Left lung (tissue), 10 donors: ENCODE measurements around the gene SH3PXD2B. TPM values are rescaled to one million over a fixed set of nuclear protein-coding genes. Genes with fewer than 3 reads are reported as not detected.
A peak's percentile ranks its signal among the peaks of the same experiment; 100 is the strongest.

ENCODE experiments used
- ATAC-seq: fragments of 200-7000 bp; cut with Tn5 transposase; one replicate; pipeline ENCODE4 v1.9.1; 2020; ENCODE audit warnings: moderate library complexity
- DNase-seq, 4 donors: peaks; one replicate each; pipeline ENCODE4 v3.0.0-alpha.2; 2013 to 2020
- H3K27ac ChIP-seq, 2 donors: fragments of 200-600 bp; sonication (generic) in 1 of 2; one replicate each; pipeline versions ENCODE4 v1.5.0 to v1.8.0; 2020 to 2021
- H3K27me3 ChIP-seq, 2 donors: fragments of 200-600 bp; sonication (generic) in 1 of 2; one replicate each; pipeline versions ENCODE4 v1.5.0 to v1.8.0; 2020 to 2021
- H3K36me3 ChIP-seq, 2 donors: fragments of 200-600 bp; sonication (generic) in 1 of 2; one replicate each; pipeline versions ENCODE4 v1.5.0 to v1.8.0; 2020 to 2021
- H3K4me1 ChIP-seq, 2 donors: fragments of 200-600 bp; one replicate each; pipeline ENCODE4 v1.8.0; 2021
- H3K4me3 ChIP-seq, 2 donors: fragments of 200-600 bp; sonication (generic) in 1 of 2; one replicate each; pipeline versions ENCODE4 v1.5.0 to v1.8.0; 2020 to 2021; ENCODE audit warnings: mild to moderate bottlenecking in 1 of 2
- H3K9me3 ChIP-seq, 2 donors: fragments of 200-600 bp; sonication (generic) in 1 of 2; one replicate each; pipeline versions ENCODE4 v1.5.0 to v1.8.0; 2020 to 2021
- intact Hi-C, 2 donors: fragments of 100-400 bp; cut with DNase I; formaldehyde crosslinking; loops; one replicate each; pipeline versions ENCODE4 v1.11.2 to v1.14.2; 2022
- polyA plus RNA-seq, 6 donors: library from polyadenylated mRNA; unstranded; fragments of 120-200 nt; gene quantifications; one replicate each; pipeline ENCODE4 v1.2.1, GENCODE V29; 2013; ENCODE audit not compliant: insufficient read length in 6 of 6
- total RNA-seq, 2 donors: library from RNA; stranded (reverse); fragmentation: NEBNext Ultra II Directional; extraction: Animal tissue kit (Norgen Biotek cat#: 25700); gene quantifications; one replicate each; pipeline ENCODE4 v1.2.1, GENCODE V29; 2021
- TF ChIP-seq, protein P1 (sequence below), 2 donors: fragments of 200-600 bp; sonication (generic) in 1 of 2; IDR thresholded peaks; one replicate each; pipeline versions ENCODE4 v1.5.0 to v1.8.0; 2021; ENCODE audit warnings: antibody characterized with exemption in 2 of 2
- donor health status: DM: no; HTN: yes; CAD: no.
- donor health status: DM: no; HTN: no; CAD: no.

Gene SH3PXD2B
- total and polyA plus RNA-seq, 8 donors: 35.4 to 57.5 (median 43.8) TPM

DNA sequence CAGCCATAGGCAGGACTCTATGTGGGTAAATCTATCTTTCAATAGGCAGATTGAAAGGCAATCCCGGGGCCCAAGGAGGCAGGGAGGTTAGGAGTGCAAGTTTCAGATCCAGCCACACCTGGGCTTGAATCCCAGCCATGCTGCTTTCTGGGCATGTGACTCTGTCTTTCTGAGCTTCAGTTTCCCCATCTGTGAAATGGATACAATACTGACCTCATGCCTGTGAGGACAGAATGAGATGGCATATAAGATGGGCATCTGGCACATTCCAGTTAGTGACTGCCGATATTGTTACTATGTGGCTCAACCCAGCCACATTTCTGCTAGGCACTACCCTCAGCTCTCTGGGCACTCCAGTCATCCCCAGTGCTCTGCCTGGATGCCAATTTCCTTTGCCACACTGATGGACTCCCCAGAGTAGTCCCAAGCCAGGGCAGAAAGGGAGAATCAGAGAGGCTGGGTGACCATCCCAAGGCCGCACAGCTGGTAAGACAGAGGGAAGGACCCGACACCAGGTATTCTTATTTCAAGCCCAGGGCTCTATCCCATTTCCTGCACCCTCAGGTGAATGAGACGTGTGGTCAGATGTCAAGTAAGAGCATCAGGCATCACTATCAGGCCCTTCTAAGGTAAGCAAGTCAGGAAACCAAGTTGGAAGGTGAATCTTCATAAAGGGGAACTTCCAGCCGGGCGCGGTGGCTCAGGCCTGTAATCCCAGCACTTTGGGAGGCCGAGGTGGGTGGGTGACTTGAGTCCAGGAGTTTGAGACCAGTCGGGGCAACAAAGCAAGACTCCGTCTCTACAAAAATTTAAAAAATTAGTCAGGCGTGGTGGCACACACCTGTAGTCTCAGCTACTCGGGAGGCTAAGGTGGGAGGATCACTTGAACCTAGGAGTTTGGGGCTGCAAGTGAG, 38.7 kb downstream of the SH3PXD2B start:
- intact Hi-C loops: no loop called here
- peak overlapping the region; percentile 29 to 39 for H3K27ac ChIP-seq
- peaks cover 43 to 92% of the 10 kb centered on the region in 2 donors for H3K4me1 ChIP-seq
- TF ChIP-seq, protein P1, sequence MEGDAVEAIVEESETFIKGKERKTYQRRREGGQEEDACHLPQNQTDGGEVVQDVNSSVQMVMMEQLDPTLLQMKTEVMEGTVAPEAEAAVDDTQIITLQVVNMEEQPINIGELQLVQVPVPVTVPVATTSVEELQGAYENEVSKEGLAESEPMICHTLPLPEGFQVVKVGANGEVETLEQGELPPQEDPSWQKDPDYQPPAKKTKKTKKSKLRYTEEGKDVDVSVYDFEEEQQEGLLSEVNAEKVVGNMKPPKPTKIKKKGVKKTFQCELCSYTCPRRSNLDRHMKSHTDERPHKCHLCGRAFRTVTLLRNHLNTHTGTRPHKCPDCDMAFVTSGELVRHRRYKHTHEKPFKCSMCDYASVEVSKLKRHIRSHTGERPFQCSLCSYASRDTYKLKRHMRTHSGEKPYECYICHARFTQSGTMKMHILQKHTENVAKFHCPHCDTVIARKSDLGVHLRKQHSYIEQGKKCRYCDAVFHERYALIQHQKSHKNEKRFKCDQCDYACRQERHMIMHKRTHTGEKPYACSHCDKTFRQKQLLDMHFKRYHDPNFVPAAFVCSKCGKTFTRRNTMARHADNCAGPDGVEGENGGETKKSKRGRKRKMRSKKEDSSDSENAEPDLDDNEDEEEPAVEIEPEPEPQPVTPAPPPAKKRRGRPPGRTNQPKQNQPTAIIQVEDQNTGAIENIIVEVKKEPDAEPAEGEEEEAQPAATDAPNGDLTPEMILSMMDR (IDR thresholded peaks at IDR 0.05): no peak
- H3K36me3 ChIP-seq: no peaks in the 10 kb centered on the region
- no peak overlapping the region for H3K4me3 ChIP-seq
- no peaks in the 10 kb centered on the region for H3K9me3 ChIP-seq
- DNase-seq (no peak), ATAC-seq (no peak)
- H3K27me3 ChIP-seq: no peaks in the 10 kb centered on the region

DNA sequence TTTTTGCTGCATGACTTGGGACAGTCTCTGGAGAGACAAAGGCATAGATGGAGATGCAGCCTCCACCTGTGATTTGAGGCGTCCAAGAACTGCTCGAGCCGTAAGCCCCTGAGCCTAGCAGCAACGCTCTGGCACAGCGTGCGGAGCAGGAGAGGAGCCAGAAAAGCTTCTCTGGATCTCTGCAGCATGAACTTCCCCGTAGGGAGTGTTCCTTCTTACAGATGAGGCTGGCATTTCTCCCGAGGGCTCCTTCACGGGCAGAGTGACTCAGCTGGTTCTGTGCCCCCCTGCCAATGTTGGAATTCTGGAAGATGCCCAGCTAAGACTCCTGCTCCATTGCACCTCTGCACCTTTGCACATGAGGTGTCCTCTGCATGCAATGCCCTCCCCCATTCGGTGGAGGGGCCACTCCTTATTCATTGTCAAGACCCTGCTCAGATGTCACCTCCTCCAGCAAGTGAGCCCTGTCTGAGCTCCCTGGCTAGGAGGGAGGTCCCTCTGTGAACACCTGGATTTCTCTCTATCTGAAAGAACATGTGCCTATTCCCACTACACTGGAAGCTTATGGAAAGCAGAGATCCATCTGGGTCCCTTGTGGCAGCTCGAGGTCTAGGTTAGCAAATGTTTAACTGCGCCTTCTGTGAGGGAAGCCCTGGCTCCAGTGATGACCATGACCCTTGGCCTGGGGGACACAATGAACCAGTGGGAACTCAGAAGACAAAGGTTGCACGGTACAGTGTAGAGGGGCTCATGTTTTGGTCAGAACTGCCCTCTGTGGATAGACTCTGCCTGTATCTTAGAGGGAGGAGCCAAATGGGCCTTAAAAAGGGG, 39.6 kb downstream of the SH3PXD2B start:
- H3K27me3 ChIP-seq: no peaks in the 10 kb centered on the region
- peaks cover 35 to 92% of the 10 kb centered on the region in 2 donors for H3K4me1 ChIP-seq
- H3K36me3 ChIP-seq: no peaks in the 10 kb centered on the region
- TF ChIP-seq, protein P1 (IDR thresholded peaks at IDR 0.05): no peak
- DNase-seq (no peak), ATAC-seq (no peak)
- intact Hi-C loops: no loop called here
- no peaks in the 10 kb centered on the region for H3K9me3 ChIP-seq
- no peak overlapping the region for H3K4me3 ChIP-seq
- peak overlapping the region; percentile 29 to 39 for H3K27ac ChIP-seq

DNA sequence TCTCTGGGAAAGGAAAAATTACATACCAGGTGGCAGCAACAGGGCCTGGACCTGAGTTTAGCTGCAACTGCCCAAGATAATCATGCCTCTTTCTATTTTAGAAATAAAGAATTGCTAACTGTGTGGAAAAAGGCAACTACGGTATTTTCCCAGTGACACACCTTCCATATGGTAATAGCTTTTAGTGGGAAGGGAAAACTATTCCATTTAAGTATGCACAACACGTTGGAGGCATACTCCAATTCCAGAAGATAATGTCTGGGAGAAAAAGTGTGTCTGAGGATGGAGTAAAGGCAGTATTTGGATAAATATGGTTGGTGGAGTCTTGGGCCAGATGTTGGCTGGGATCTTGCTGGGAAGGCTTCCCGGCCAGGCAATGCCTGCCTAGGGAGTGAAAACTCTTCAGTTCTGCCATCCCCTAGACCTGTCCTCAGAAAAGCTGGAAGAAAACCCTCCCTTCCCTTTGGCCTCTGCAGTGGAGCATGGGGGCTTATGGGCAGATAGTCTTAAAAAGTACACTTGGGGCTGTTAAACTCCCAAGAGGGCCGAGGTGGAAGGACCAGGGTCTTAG, 40.6 kb downstream of the SH3PXD2B start:
- peak overlapping the region; percentile 77 to 82 for H3K27ac ChIP-seq
- no peak for DNase-seq
- no peaks in the 10 kb centered on the region for H3K27me3 ChIP-seq
- ATAC-seq: no peak
- H3K9me3 ChIP-seq: no peaks in the 10 kb centered on the region
- no peaks in the 10 kb centered on the region for H3K36me3 ChIP-seq
- H3K4me3 ChIP-seq: no peak overlapping the region
- TF ChIP-seq, protein P1 (IDR thresholded peaks at IDR 0.05): no peak
- intact Hi-C loops: no loop called here
- peaks cover 25 to 92% of the 10 kb centered on the region in 2 donors for H3K4me1 ChIP-seq

DNA sequence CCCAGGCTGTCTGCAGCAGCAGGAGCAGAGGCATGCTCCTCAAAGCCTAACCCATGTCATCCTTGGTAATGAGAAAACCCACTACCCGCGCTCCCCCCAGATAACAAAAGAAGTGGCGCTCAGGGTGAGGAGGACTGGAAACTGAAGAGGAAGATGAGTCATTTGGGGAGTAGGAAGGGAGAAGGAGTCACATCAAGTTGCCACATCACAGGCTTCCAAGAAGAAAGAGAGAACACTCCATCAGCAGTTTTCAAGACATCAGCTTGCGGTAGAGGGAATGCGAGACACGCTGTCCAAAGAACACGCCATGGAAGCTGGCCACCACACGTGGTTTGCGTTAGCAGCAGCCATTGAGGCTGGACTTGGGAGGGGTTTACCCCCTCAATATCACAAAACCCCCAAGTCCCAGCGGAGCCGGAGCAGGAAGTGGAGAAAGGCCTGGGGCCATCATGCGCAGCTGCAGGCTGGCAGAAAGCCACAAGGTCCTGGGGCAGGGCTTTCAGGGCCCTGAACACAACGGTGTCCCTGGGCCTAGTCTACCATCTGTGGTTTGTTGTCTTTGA, 41.5 kb downstream of the SH3PXD2B start:
- Histone ChIP-seq H3K27ac (peak overlapping the region; percentile 77 to 82), H3K36me3 (no peaks in the 10 kb centered on the region), H3K4me3 (no peak overlapping the region), H3K9me3 (no peaks in the 10 kb centered on the region), H3K27me3 (no peaks in the 10 kb centered on the region), H3K4me1 (peaks cover 18 to 83% of the 10 kb centered on the region in 2 donors)
- DNase-seq (peak in 3 of 4 donors; percentile 58 to 91 (median 91)), ATAC-seq (peak; percentile 65)
- TF ChIP-seq, protein P1 (IDR thresholded peaks at IDR 0.05): no peak
- intact Hi-C loops: no loop called here
